H1 (cell line): ENCODE results near the gene PHC1. TPM values are rescaled to one million over a fixed set of nuclear protein-coding genes. Genes with fewer than 3 reads are reported as not detected.

Source experiments
- CTCF ChIA-PET: fragments of 300-600 bp; sonication (Branson Sonifier 250); formaldehyde crosslinking; loops from one replicate; lab custom pipeline; 2021; ENCODE audit not compliant: partially characterized antibody; lab: Charles Lee
- POLR2A ChIA-PET: fragments of 300-600 bp; sonication (Branson Sonifier 250); formaldehyde crosslinking; loops from one replicate; lab custom pipeline; 2021; ENCODE audit warnings: inconsistent platforms; ENCODE audit not compliant: partially characterized antibody; lab: Charles Lee
- DNase-seq, 2 experiments: peaks; one replicate each; pipeline versions ENCODE4 v3.0.0 to v3.0.0-alpha.2; 2010 to 2022; ENCODE audit warnings: low spot score in 2 of 2, low read depth in 1 of 2, mixed read lengths in 1 of 2
- FAIRE-seq: peaks from 2 replicates; lab custom pipeline; 2011; peaks lifted over from hg19 to GRCh38; lab: Jason Lieb, UNC
- H2AFZ ChIP-seq: 2 replicates; pipeline ENCODE4 v1.8.1; 2012; ENCODE audit warnings: low read length, inconsistent platforms
- H2AK5ac ChIP-seq: 2 replicates; pipeline ENCODE4 v1.6.1; 2013; ENCODE audit warnings: low read depth, low read length
- H2BK120ac ChIP-seq: replicated peaks from 2 replicates; pipeline ENCODE3; 2013; ENCODE audit warnings: low read depth, low read length, inconsistent platforms
- H2BK12ac ChIP-seq: 2 replicates; pipeline ENCODE4 v1.6.1; 2013; ENCODE audit warnings: low read depth, low read length
- H2BK15ac ChIP-seq: 2 replicates; pipeline ENCODE4 v1.6.1; 2013; ENCODE audit warnings: low read length
- H2BK20ac ChIP-seq: 2 replicates; pipeline ENCODE4 v1.6.1; 2013; ENCODE audit warnings: low read length
- H2BK5ac ChIP-seq: 2 replicates; pipeline ENCODE4 v1.6.1; 2013; ENCODE audit warnings: low read depth, low read length
- H3K14ac ChIP-seq: 2 replicates; pipeline ENCODE4 v1.6.1; 2013; ENCODE audit warnings: inconsistent platforms; ENCODE audit not compliant: insufficient read length
- H3K18ac ChIP-seq: 2 replicates; pipeline ENCODE4 v1.6.1; 2013; ENCODE audit warnings: low read length; ENCODE audit errors: extremely low read depth
- H3K23ac ChIP-seq: 2 replicates; pipeline ENCODE4 v1.6.1; 2013; ENCODE audit warnings: inconsistent platforms; ENCODE audit not compliant: insufficient read length
- H3K23me2 ChIP-seq: 2 replicates; pipeline ENCODE4 v1.6.1; 2013; ENCODE audit warnings: low read depth, low read length
- H3K27ac ChIP-seq: 2 replicates; pipeline ENCODE4 v1.6.1; 2011; ENCODE audit warnings: low read depth, low read length, inconsistent platforms
- H3K27me3 ChIP-seq, 4 experiments: replicated peaks in 1 of 4; 1 replicate in 1 of 4; 2 replicates in 3 of 4; pipeline versions ENCODE4 v1.6.1 to v1.8.1; 2011 to 2013; ENCODE audit warnings: low read length in 3 of 4, mild to moderate bottlenecking in 3 of 4, inconsistent platforms in 2 of 4, mixed read lengths in 2 of 4, moderate library complexity in 1 of 4; ENCODE audit not compliant: control insufficient read depth in 3 of 4, insufficient read depth in 3 of 4; ENCODE audit errors: extremely low read depth in 1 of 4
- H3K36me3 ChIP-seq, 4 experiments: 2 replicates each; pipeline versions ENCODE4 v1.6.1 to v1.8.1; 2011 to 2013; ENCODE audit warnings: mild to moderate bottlenecking in 4 of 4, low read length in 3 of 4, moderate library complexity in 2 of 4, control low read depth in 1 of 4, inconsistent platforms in 1 of 4; ENCODE audit not compliant: insufficient read depth in 4 of 4, control insufficient read depth in 2 of 4
- H3K4ac ChIP-seq: replicated peaks from 2 replicates; pipeline ENCODE3; 2013; ENCODE audit warnings: low read length, low read depth, mixed read lengths, inconsistent platforms; ENCODE audit not compliant: insufficient read length
- H3K4me1 ChIP-seq, 4 experiments: replicated peaks in 1 of 4; 1 replicate in 1 of 4; 2 replicates in 3 of 4; pipeline versions ENCODE4 v1.6.1 to v1.8.1; 2011 to 2013; ENCODE audit warnings: low read length in 3 of 4, inconsistent platforms in 2 of 4, mixed read lengths in 1 of 4; ENCODE audit not compliant: insufficient read depth in 4 of 4, control insufficient read depth in 3 of 4
- H3K4me2 ChIP-seq, 2 experiments: 2 replicates each; pipeline versions ENCODE4 v1.6.1 to v1.8.1; 2011 to 2013; ENCODE audit warnings: low read depth in 2 of 2, low read length in 2 of 2, control low read depth in 1 of 2, inconsistent platforms in 1 of 2, mild to moderate bottlenecking in 1 of 2; ENCODE audit not compliant: insufficient read depth in 1 of 2
- H3K4me3 ChIP-seq, 4 experiments: fragments of 200-600, 300-600 bp in 1 of 4; sonication (generic), shearing (Covaris generic), sonication (Bioruptor Twin) in 1 of 4; 2 replicates each; pipeline versions ENCODE4 v1.5.1 to v1.8.1; 2011 to 2016; ENCODE audit warnings: low read length in 4 of 4, low read depth in 3 of 4, control low read depth in 2 of 4, inconsistent platforms in 2 of 4, mild to moderate bottlenecking in 2 of 4, mixed read lengths in 1 of 4, moderate library complexity in 1 of 4; ENCODE audit not compliant: insufficient read depth in 2 of 4; ENCODE audit errors: extremely low read depth in 1 of 4
- H3K56ac ChIP-seq: replicated peaks from 2 replicates; pipeline ENCODE3; 2013; ENCODE audit warnings: low read depth, mild to moderate bottlenecking, mixed read lengths, low read length, inconsistent platforms; ENCODE audit not compliant: insufficient read length
- H3K79me1 ChIP-seq: 2 replicates; pipeline ENCODE4 v1.6.1; 2013; ENCODE audit warnings: low read depth, low read length, control low read depth
- H3K79me2 ChIP-seq, 2 experiments: 2 replicates each; pipeline versions ENCODE4 v1.6.1 to v1.8.1; 2012 to 2013; ENCODE audit warnings: low read length in 2 of 2, mild to moderate bottlenecking in 2 of 2, inconsistent platforms in 1 of 2; ENCODE audit not compliant: insufficient read depth in 2 of 2, control insufficient read depth in 1 of 2
- H3K9ac ChIP-seq, 4 experiments: replicated peaks in 1 of 4; 1 replicate in 1 of 4; 2 replicates in 3 of 4; pipeline versions ENCODE4 v1.6.1 to v1.8.1; 2011 to 2013; ENCODE audit warnings: low read depth in 3 of 4, low read length in 3 of 4, control low read depth in 2 of 4, mild to moderate bottlenecking in 2 of 4, moderate library complexity in 2 of 4, inconsistent platforms in 1 of 4; ENCODE audit errors: extremely low read depth in 1 of 4
- H3K9me3 ChIP-seq, 2 experiments: 2 replicates each; pipeline versions ENCODE4 v1.6.1 to v1.8.1; 2012 to 2013; ENCODE audit warnings: mild to moderate bottlenecking in 2 of 2, moderate library complexity in 2 of 2, control low read depth in 1 of 2, inconsistent platforms in 1 of 2, low read depth in 1 of 2, low read length in 1 of 2, mixed read lengths in 1 of 2; ENCODE audit not compliant: insufficient read depth in 2 of 2
- H4K20me1 ChIP-seq, 2 experiments: replicated peaks in 1 of 2; 2 replicates each; pipeline versions ENCODE3 to v1.8.1; 2011 to 2013; ENCODE audit warnings: inconsistent platforms in 2 of 2, low read length in 2 of 2, mild to moderate bottlenecking in 1 of 2; ENCODE audit not compliant: insufficient read depth in 2 of 2, control insufficient read depth in 1 of 2
- H4K5ac ChIP-seq: 2 replicates; pipeline ENCODE4 v1.6.1; 2013; ENCODE audit warnings: low read length, low read depth, mixed read lengths, inconsistent platforms; ENCODE audit not compliant: insufficient read length
- H4K8ac ChIP-seq: 2 replicates; pipeline ENCODE4 v1.8.0; 2013; ENCODE audit warnings: mild to moderate bottlenecking, moderate library complexity, low read length, inconsistent platforms; ENCODE audit not compliant: insufficient read depth; ENCODE audit errors: extremely low read depth
- H4K91ac ChIP-seq: replicated peaks from 2 replicates; pipeline ENCODE3; 2013; ENCODE audit warnings: low read length, mixed read lengths, inconsistent platforms; ENCODE audit not compliant: insufficient read length
- CEBPB ChIP-seq: IDR thresholded peaks from 2 replicates; pipeline ENCODE4 v1.6.1; 2012; ENCODE audit warnings: low read depth, low read length
- CHD2 ChIP-seq: IDR thresholded peaks from 2 replicates; pipeline ENCODE4 v1.6.1; 2012; ENCODE audit warnings: low read length, improper control_type of control experiment
- FOSL1 ChIP-seq: IDR thresholded peaks from 2 replicates; pipeline ENCODE4 v1.6.1; 2011; ENCODE audit warnings: mild to moderate bottlenecking, low read depth, low read length, moderate library complexity; ENCODE audit not compliant: insufficient read depth
- HDAC2 ChIP-seq, 2 experiments: fragments of 300-600 bp in 1 of 2; sonication (generic) in 1 of 2; IDR thresholded peaks; 2 replicates each; pipeline ENCODE4 v1.6.1; 2011 to 2012; ENCODE audit warnings: low read depth in 2 of 2, low read length in 2 of 2, mild to moderate bottlenecking in 2 of 2, moderate library complexity in 2 of 2, borderline replicate concordance in 1 of 2, inconsistent platforms in 1 of 2
- JUND ChIP-seq: IDR thresholded peaks from 2 replicates; pipeline ENCODE4 v1.6.1; 2011; ENCODE audit warnings: mild to moderate bottlenecking, improper control_type of control experiment, low read length
- RBBP5 ChIP-seq: IDR thresholded peaks from 2 replicates; pipeline ENCODE4 v1.7.1; 2012; ENCODE audit warnings: low read depth, mild to moderate bottlenecking, inconsistent platforms, low read length, moderate library complexity, borderline replicate concordance
- RFX5 ChIP-seq: IDR thresholded peaks from 2 replicates; pipeline ENCODE4 v1.6.1; 2011; ENCODE audit warnings: low read depth, low read length, improper control_type of control experiment, borderline replicate concordance
- SAP30 ChIP-seq: fragments of 300-600 bp; sonication (generic); IDR thresholded peaks from 2 replicates; pipeline ENCODE4 v1.7.1; 2012; ENCODE audit warnings: low read length, moderate library complexity, mild to moderate bottlenecking, inconsistent platforms; ENCODE audit not compliant: insufficient read depth, insufficient replicate concordance
- SP1 ChIP-seq: IDR thresholded peaks from 2 replicates; pipeline ENCODE4 v1.6.1; 2011; ENCODE audit warnings: low read depth, low read length
- SUZ12 ChIP-seq: fragments of 200-600 bp; sonication (generic); IDR thresholded peaks from 2 replicates; pipeline ENCODE4 v1.6.1; 2012; ENCODE audit warnings: mild to moderate bottlenecking, inconsistent platforms, low read length, moderate library complexity, mixed read lengths
- TAF1 ChIP-seq: IDR thresholded peaks from 2 replicates; pipeline ENCODE4 v1.6.1; 2011; ENCODE audit warnings: mild to moderate bottlenecking, low read depth, low read length
- TCF12 ChIP-seq: IDR thresholded peaks from 2 replicates; pipeline ENCODE4 v1.6.1; 2011; ENCODE audit warnings: low read depth, mild to moderate bottlenecking, low read length
- ZNF274 ChIP-seq: IDR thresholded peaks from 2 replicates; pipeline ENCODE4 v1.7.0; 2012; ENCODE audit warnings: low read length, borderline replicate concordance; ENCODE audit errors: extremely low read depth
- WGBS, 2 experiments: shearing (Covaris generic) in 1 of 2; methylation state at CpG; one replicate each; pipeline versions ENCODE4 v1.1.6 to v1.1.7; 2013 to 2015; ENCODE audit warnings: low lambda C conversion rate in 2 of 2, mixed read lengths in 2 of 2, inconsistent platforms in 1 of 2, low coverage in 1 of 2, missing lambda C conversion rate in 1 of 2; ENCODE audit not compliant: insufficient replicate concordance in 2 of 2, insufficient coverage in 1 of 2, insufficient read length in 1 of 2; ENCODE audit errors: extremely low coverage in 1 of 2, missing lambda C conversion rate in 1 of 2; 5-methylcytosine and 5-hydroxymethylcytosine counted together
- polyA plus RNA-seq, 7 experiments: library from polyadenylated mRNA; depleted of rRNA in 3 of 7; stranded (reverse) in 5 of 7; unstranded in 2 of 7; fragments of >200 nt in 5 of 7; fragments of 200-250 nt in 2 of 7; gene quantifications; 1 replicate in 5 of 7; 2 replicates in 1 of 7; 4 replicates in 1 of 7; pipeline versions ENCODE4 v1.2.1 to v1.2.3, GENCODE V29; 2011 to 2013; ENCODE audit warnings: missing spikeins in 2 of 7, mixed read lengths in 2 of 7
- total RNA-seq: library from RNA; stranded (reverse); fragmentation: NEBNext Ultra II Directional; extraction: Animal tissue kit (Norgen Biotek cat#: 25700); gene quantifications from 2 replicates; pipeline ENCODE4 v1.2.1, GENCODE V29; 2021
- TF ChIP-seq, protein P1 (sequence below): IDR thresholded peaks from 2 replicates; pipeline ENCODE4 v1.6.1; 2011; ENCODE audit warnings: low read length, improper control_type of control experiment

PHC1 gene
- total and polyA plus RNA-seq, 2 of the 8 experiments (the other 6 are each of a cell fraction or from before 2014, with no cell fraction given) = 934 to 1,655 TPM

DNA sequence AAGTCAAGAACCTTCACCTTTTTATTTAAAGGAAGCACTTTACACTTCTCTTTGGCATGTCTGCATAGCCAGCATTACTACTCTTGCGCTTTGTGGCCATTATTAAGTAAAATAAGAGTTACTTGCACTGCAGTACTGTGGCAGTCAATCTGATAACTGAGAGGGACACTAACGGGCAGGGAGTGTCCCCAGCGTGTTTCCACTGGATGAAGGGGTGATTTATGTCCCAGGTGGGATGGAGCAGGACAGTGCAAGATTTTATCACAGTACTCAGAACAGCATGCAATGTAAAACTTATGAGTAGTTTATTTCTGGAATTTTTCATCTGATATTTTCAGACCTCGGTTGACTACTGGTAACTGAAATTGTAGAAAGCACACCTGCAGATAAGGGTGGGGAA lies 43.3 kb downstream of the PHC1 start:
- DNase-seq (no peak), FAIRE-seq (no peak)
- Histone ChIP-seq H4K8ac (no peak overlapping the region), H3K4me1 (peaks cover 0 to 3% (median 0%) of the 10 kb centered on the region in 4 experiments; a peak in 1 of 7 replicates), H2AK5ac (no peak overlapping the region), H3K4me3 (no peak overlapping the region), H2BK120ac (no peak overlapping the region), H2BK5ac (no peak overlapping the region), H4K5ac (no peak overlapping the region), H3K27me3 (no peaks in the 10 kb centered on the region), H2AFZ (no peak overlapping the region), H3K23me2 (no peaks in the 10 kb centered on the region), H3K79me1 (no peaks in the 10 kb centered on the region), H3K23ac (no peak overlapping the region), H3K9ac (no peak overlapping the region), H3K18ac (no peak overlapping the region), H3K4ac (no peak overlapping the region), H4K91ac (no peak overlapping the region), H3K79me2 (no peaks in the 10 kb centered on the region), H3K4me2 (no peak overlapping the region), H3K9me3 (no peaks in the 10 kb centered on the region), H2BK12ac (no peak overlapping the region), H3K27ac (no peak overlapping the region), H3K36me3 (peaks cover 0 to 4% (median 0%) of the 10 kb centered on the region in 4 experiments; a peak in 1 of 8 replicates), H2BK15ac (no peak overlapping the region), H4K20me1 (no peaks in the 10 kb centered on the region), H3K14ac (no peak overlapping the region), H2BK20ac (no peak overlapping the region), H3K56ac (no peak overlapping the region)
- POLR2A ChIA-PET = interaction anchor here (1.2 to 1.3 kb wide), 2 partner anchors 8 to 19 kb away, joined by 3 read pairs; partner anchors contain the start of gene M6PR
- 89% methylated on average over 4 of the region's 4 CpGs; no CpG with 5 or more reads in 1 of the 2 experiments for WGBS, 2 experiments
- CTCF ChIA-PET = no interaction called here
- TF ChIP-seq, protein P1, sequence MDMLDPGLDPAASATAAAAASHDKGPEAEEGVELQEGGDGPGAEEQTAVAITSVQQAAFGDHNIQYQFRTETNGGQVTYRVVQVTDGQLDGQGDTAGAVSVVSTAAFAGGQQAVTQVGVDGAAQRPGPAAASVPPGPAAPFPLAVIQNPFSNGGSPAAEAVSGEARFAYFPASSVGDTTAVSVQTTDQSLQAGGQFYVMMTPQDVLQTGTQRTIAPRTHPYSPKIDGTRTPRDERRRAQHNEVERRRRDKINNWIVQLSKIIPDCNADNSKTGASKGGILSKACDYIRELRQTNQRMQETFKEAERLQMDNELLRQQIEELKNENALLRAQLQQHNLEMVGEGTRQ = no peak
- TF ChIP-seq TAF1 (no peak), CEBPB (no peak), ZNF274 (no peak), SAP30 (no peak), TCF12 (no peak), SP1 (no peak), RBBP5 (no peak), SUZ12 (no peak), FOSL1 (no peak), JUND (no peak), CHD2 (no peak), HDAC2 (IDR thresholded peaks at IDR 0.05; ENCODE audit: borderline replicate concordance in 1 of 2, low read depth in 2 of 2, low read length in 2 of 2) (no peak), RFX5 (no peak)
